Endothelial cell of umbilical vein (primary cell): ENCODE measurements around the gene WWC1. TPM values are rescaled to one million over a fixed set of nuclear protein-coding genes. Genes with fewer than 3 reads are reported as not detected.

Source experiments
- BruUV-seq: library from RNA; stranded (reverse); fragments of 400-500 nt; replicated peaks from 2 replicates; lab custom pipeline; 2021; lab: Mats Ljungman, UMichigan
- CTCF ChIA-PET: fragments of 300-600, 350-600 bp; sonication (Branson Sonifier 250); formaldehyde crosslinking; loops from one replicate; lab custom pipeline; 2021; ENCODE audit warnings: antibody characterized with exemption, inconsistent platforms; lab: Charles Lee
- POLR2A ChIA-PET: fragments of 300-600, 350-600 bp; sonication (Branson Sonifier 250); formaldehyde crosslinking; loops from one replicate; lab custom pipeline; 2021; ENCODE audit warnings: antibody characterized with exemption, inconsistent platforms; lab: Charles Lee
- DNase-seq: peaks from one replicate; pipeline ENCODE4 v3.0.0-alpha.2; 2011; ENCODE audit warnings: low read depth, low spot score
- FAIRE-seq: peaks from 2 replicates; lab custom pipeline; 2011; peaks lifted over from hg19 to GRCh38; lab: Jason Lieb, UNC
- H2AFZ ChIP-seq: 2 replicates; pipeline ENCODE4 v1.6.0; 2012; ENCODE audit warnings: low read depth, low read length, control low read depth, inconsistent platforms
- H3K27ac ChIP-seq: 2 replicates; pipeline ENCODE4 v1.5.1; 2011; ENCODE audit warnings: low read depth, mild to moderate bottlenecking, control low read depth, low read length, moderate library complexity; ENCODE audit not compliant: insufficient read depth
- H3K27me3 ChIP-seq, 2 experiments: 2 replicates each; pipeline versions ENCODE4 v1.6.0 to v1.6.1; 2011; ENCODE audit warnings: low read length in 2 of 2, mixed read lengths in 1 of 2; ENCODE audit not compliant: control insufficient read depth in 2 of 2, insufficient read depth in 2 of 2
- H3K36me3 ChIP-seq, 2 experiments: 2 replicates in 1 of 2; 3 replicates in 1 of 2; pipeline ENCODE4 v1.5.1; 2011; ENCODE audit warnings: low read length in 2 of 2, mild to moderate bottlenecking in 1 of 2, moderate library complexity in 1 of 2; ENCODE audit not compliant: control insufficient read depth in 2 of 2, insufficient read depth in 2 of 2; ENCODE audit errors: extremely low read depth in 1 of 2
- H3K4me1 ChIP-seq: 3 replicates; pipeline ENCODE4 v1.5.1; 2011; ENCODE audit warnings: mild to moderate bottlenecking, low read length; ENCODE audit not compliant: control insufficient read depth, insufficient read depth; ENCODE audit errors: extremely low read depth
- H3K4me2 ChIP-seq: 2 replicates; pipeline ENCODE4 v1.6.1; 2011; ENCODE audit warnings: low read length, control low read depth, mixed read lengths; ENCODE audit not compliant: insufficient read depth
- H3K4me3 ChIP-seq, 3 experiments: fragments of 200-600 bp in 1 of 3; sonication (generic), shearing (Covaris generic) in 1 of 3; replicated peaks in 1 of 3; 2 replicates each; pipeline ENCODE4 v1.5.1; 2011 to 2016; ENCODE audit warnings: control low read depth in 3 of 3, low read length in 3 of 3, mild to moderate bottlenecking in 2 of 3, inconsistent platforms in 1 of 3, low read depth in 1 of 3, moderate library complexity in 1 of 3; ENCODE audit not compliant: insufficient read depth in 1 of 3
- H3K79me2 ChIP-seq: 2 replicates; pipeline ENCODE4 v1.6.0; 2012; ENCODE audit warnings: low read length, inconsistent platforms; ENCODE audit not compliant: control insufficient read depth, insufficient read depth
- H3K9ac ChIP-seq: replicated peaks from 2 replicates; pipeline ENCODE3; 2011; ENCODE audit warnings: low read length, control low read depth; ENCODE audit not compliant: insufficient read depth; ENCODE audit errors: extremely low read depth
- H3K9me1 ChIP-seq: replicated peaks from 3 replicates; pipeline ENCODE4 v1.6.0; 2011; ENCODE audit warnings: mild to moderate bottlenecking, low read length; ENCODE audit not compliant: control insufficient read depth, insufficient read depth; ENCODE audit errors: extremely low read depth
- H3K9me3 ChIP-seq: replicated peaks from 2 replicates; pipeline ENCODE4 v1.5.1; 2012; ENCODE audit warnings: low read length, inconsistent platforms; ENCODE audit not compliant: control insufficient read depth, insufficient read depth
- H4K20me1 ChIP-seq: replicated peaks from 2 replicates; pipeline ENCODE3; 2011; ENCODE audit warnings: mild to moderate bottlenecking, low read length; ENCODE audit not compliant: control insufficient read depth, insufficient read depth; ENCODE audit errors: extremely low read depth
- CTCF ChIP-seq, 2 donors: IDR thresholded peaks; 1 replicate in 1 of 2; 2 replicates in 1 of 2; pipeline ENCODE4 v1.5.1; 2011; ENCODE audit warnings: low read length in 2 of 2, mild to moderate bottlenecking in 2 of 2, moderate library complexity in 2 of 2, control low read depth in 1 of 2, inconsistent platforms in 1 of 2, low read depth in 1 of 2; ENCODE audit not compliant: insufficient read depth in 1 of 2; ENCODE audit errors: extremely low read depth in 1 of 2
- EZH2 ChIP-seq: IDR thresholded peaks from 2 replicates; pipeline ENCODE4 v1.6.1; 2012; ENCODE audit warnings: borderline replicate concordance, low read depth, mild to moderate bottlenecking, moderate library complexity, low read length, inconsistent platforms; ENCODE audit not compliant: severe bottlenecking
- FOS ChIP-seq: IDR thresholded peaks from 2 replicates; pipeline ENCODE4 v1.6.1; 2011; ENCODE audit warnings: mild to moderate bottlenecking, low read length, moderate library complexity, borderline replicate concordance; ENCODE audit not compliant: insufficient read depth
- GATA2 ChIP-seq: IDR thresholded peaks from 2 replicates; pipeline ENCODE4 v1.7.0; 2011; ENCODE audit warnings: low read depth, mild to moderate bottlenecking, moderate library complexity, mixed read lengths, low read length; ENCODE audit not compliant: insufficient read length, insufficient read depth
- JUN ChIP-seq: IDR thresholded peaks from 2 replicates; pipeline ENCODE4 v1.6.1; 2011; ENCODE audit warnings: borderline replicate concordance, low read depth; ENCODE audit not compliant: insufficient read length, insufficient read depth
- MAX ChIP-seq: IDR thresholded peaks from 2 replicates; pipeline ENCODE4 v1.6.1; 2011; ENCODE audit not compliant: insufficient read depth, insufficient read length
- MYC ChIP-seq: IDR thresholded peaks from one replicate; pipeline ENCODE4 v1.6.1; 2011; ENCODE audit warnings: mild to moderate bottlenecking, low read depth, low read length
- POLR2A ChIP-seq: IDR thresholded peaks from 2 replicates; pipeline ENCODE4 v1.6.1; 2012; ENCODE audit warnings: low read depth, mild to moderate bottlenecking, control low read depth, low read length
- POLR2AphosphoS5 ChIP-seq: IDR thresholded peaks from 2 replicates; pipeline ENCODE4 v1.6.1; 2012; ENCODE audit warnings: low read depth, mild to moderate bottlenecking, control low read depth, low read length, moderate library complexity; ENCODE audit not compliant: insufficient read depth
- dilution Hi-C: fragments of 300-500 bp; cut with MboI; formaldehyde crosslinking; loops from one replicate; pipeline ENCODE4 v1.15.0; 2019; ENCODE audit warnings: low sequenced_read_pairs; ENCODE audit not compliant: extremely low pct_ligation_motif_present
- intact Hi-C: fragments of 100-400 bp; cut with micrococcal nuclease; formaldehyde crosslinking; loops from one replicate; pipeline ENCODE4 v1.10.0; 2022
- polyA plus RNA-seq, 4 experiments: library from polyadenylated mRNA; depleted of rRNA in 3 of 4; stranded (reverse) in 3 of 4; unstranded in 1 of 4; fragments of >200 nt; gene quantifications; 2 replicates each; pipeline versions ENCODE4 v1.2.1 to v1.2.3, GENCODE V29; 2011 to 2012; ENCODE audit warnings: missing spikeins in 1 of 4
- total RNA-seq: library from RNA; stranded (reverse); gene quantifications from 2 replicates; pipeline ENCODE4 v1.2.3, GENCODE V29; 2021

Gene WWC1
- total and polyA plus RNA-seq, 2 donors (not counting 3 experiments of a cell fraction or from before 2014, with no cell fraction given), result 0.03 to 0.91 TPM

GRCh38 chr5:168451565-168451964 lies 160.1 kb downstream of the WWC1 start:
- H4K20me1 ChIP-seq, result no peaks in the 10 kb centered on the region
- H3K4me2 ChIP-seq, result no peak overlapping the region
- ChIA-PET POLR2A (no interaction called here), CTCF (no interaction called here)
- no peaks in the 10 kb centered on the region for H3K9me3 ChIP-seq
- no peak for TF ChIP-seq POLR2A
- TF ChIP-seq FOS, result no peak
- TF ChIP-seq MAX, result no peak
- TF ChIP-seq EZH2, result no peak
- FAIRE-seq, result no peak
- H2AFZ ChIP-seq, result no peak overlapping the region
- H3K27me3 ChIP-seq, result no peaks in the 10 kb centered on the region
- H3K4me1 ChIP-seq, result no peaks in the 10 kb centered on the region
- H3K79me2 ChIP-seq, result no peaks in the 10 kb centered on the region
- dilution Hi-C loops, result no loop called here
- no TSS peak for BruUV-seq
- H3K27ac ChIP-seq, result no peak overlapping the region
- no peaks in the 10 kb centered on the region for H3K36me3 ChIP-seq
- no peak overlapping the region for H3K9ac ChIP-seq
- no peak for DNase-seq
- no peaks in the 10 kb centered on the region for H3K9me1 ChIP-seq
- intact Hi-C loops, result no loop called here
- H3K4me3 ChIP-seq, result no peak overlapping the region

- H3K9me1 ChIP-seq, result no peaks in the 10 kb centered on the region
- DNase-seq, result no peak
- no peak for FAIRE-seq
- dilution Hi-C loops, result no loop called here
- no peaks in the 10 kb centered on the region for H3K9me3 ChIP-seq
- no peak overlapping the region for H3K27ac ChIP-seq
- H2AFZ ChIP-seq, result no peak overlapping the region
- no peaks in the 10 kb centered on the region for H4K20me1 ChIP-seq
- TF ChIP-seq GATA2, result no peak
- no peak for TF ChIP-seq JUN
- no peak for TF ChIP-seq CTCF (IDR thresholded peaks at IDR 0.05; ENCODE audit: extremely low read depth in 1 of 2, insufficient read depth in 1 of 2, low read depth in 1 of 2, low read length in 2 of 2)
- TF ChIP-seq FOS, result no peak
- TF ChIP-seq EZH2, result no peak
- no peak for TF ChIP-seq MAX
- no peak for TF ChIP-seq POLR2A
- no peak for TF ChIP-seq MYC
- no peak for TF ChIP-seq POLR2AphosphoS5
- H3K79me2 ChIP-seq, result no peaks in the 10 kb centered on the region
- H3K4me2 ChIP-seq, result no peak overlapping the region
- no TSS peak for BruUV-seq
- POLR2A ChIA-PET, result no interaction called here
- CTCF ChIA-PET, result no interaction called here
- H3K4me3 ChIP-seq, result no peak overlapping the region
- H3K4me1 ChIP-seq, result no peaks in the 10 kb centered on the region
- no peaks in the 10 kb centered on the region for H3K27me3 ChIP-seq
- no peak overlapping the region for H3K9ac ChIP-seq
- no peaks in the 10 kb centered on the region for H3K36me3 ChIP-seq
- intact Hi-C loops, result no loop called here
Measured at GRCh38 chr5:168455201-168455600, 163.8 kb downstream of the WWC1 start.
